ENCODE measurements around the gene C2orf68. TPM values are rescaled to one million over a fixed set of nuclear protein-coding genes. Genes with fewer than 3 reads are reported as not detected.

Gene C2orf68
- total and polyA plus RNA-seq, 2 of the 13 experiments (the other 11 are each of a cell fraction or from before 2014, with no cell fraction given), result 47.1 to 77.4 TPM

DNA sequence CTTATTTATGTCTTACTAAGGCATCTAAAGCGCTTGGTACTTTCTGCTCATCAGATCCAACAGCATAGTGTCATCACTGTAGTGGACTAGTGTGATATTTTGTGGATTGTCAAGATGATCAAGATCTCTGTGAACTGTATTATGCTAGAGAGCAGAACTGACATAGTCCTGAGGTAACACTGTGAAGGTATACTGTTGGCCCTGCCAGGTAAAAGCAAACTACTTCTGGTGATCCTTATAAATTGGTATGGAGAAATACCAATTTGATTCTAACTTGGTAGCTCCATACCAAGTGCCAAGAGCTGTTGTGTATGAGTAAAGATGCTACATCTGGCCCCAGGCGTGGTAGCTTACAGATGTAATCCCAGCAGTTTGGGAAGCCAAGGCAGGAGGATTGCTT, 40.2 kb upstream of the C2orf68 start (continued):
- TF ChIP-seq STAT5B (CRISPR knock-in tag; IDR thresholded peaks at IDR 0.05), result no peak
- no peak for TF ChIP-seq NCOA1 (CRISPR knock-in tag; IDR thresholded peaks at IDR 0.05)
- TF ChIP-seq HNRNPL (IDR thresholded peaks at IDR 0.05; ENCODE audit: low read depth, low read length), result no peak

DNA sequence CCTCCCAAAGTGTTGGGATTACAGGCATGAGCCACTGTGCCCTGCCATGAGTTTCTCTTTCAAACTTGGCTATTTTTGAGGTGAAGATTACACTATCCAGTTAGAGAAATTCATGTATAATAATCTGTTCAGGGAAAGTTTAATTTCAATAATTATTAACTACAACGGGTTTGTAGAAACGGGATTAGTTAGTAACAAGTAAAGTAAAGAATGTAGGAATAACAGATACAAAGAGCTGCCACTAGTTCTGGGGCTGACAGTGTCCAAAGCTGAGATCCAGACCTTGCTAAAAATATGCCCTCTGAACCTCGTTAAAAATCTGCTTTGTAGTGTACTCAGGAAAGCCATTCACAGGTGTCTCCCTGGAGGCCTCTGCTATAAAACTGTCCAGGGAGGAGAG, 39.2 kb upstream of the C2orf68 start:
- no peak for FAIRE-seq
- BruUV-seq (replicated peaks), result no TSS peak
- no peak for TF ChIP-seq CBX5 (CRISPR knock-in tag; IDR thresholded peaks at IDR 0.05; ENCODE audit: borderline replicate concordance)
- no peak for TF ChIP-seq PCBP1 (IDR thresholded peaks at IDR 0.05; ENCODE audit: borderline replicate concordance, low read depth, low read length)
- TF ChIP-seq MED13 (CRISPR knock-in tag; IDR thresholded peaks at IDR 0.05), result no peak
- TF ChIP-seq, protein P1, sequence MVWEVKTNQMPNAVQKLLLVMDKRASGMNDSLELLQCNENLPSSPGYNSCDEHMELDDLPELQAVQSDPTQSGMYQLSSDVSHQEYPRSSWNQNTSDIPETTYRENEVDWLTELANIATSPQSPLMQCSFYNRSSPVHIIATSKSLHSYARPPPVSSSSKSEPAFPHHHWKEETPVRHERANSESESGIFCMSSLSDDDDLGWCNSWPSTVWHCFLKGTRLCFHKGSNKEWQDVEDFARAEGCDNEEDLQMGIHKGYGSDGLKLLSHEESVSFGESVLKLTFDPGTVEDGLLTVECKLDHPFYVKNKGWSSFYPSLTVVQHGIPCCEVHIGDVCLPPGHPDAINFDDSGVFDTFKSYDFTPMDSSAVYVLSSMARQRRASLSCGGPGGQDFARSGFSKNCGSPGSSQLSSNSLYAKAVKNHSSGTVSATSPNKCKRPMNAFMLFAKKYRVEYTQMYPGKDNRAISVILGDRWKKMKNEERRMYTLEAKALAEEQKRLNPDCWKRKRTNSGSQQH (CRISPR knock-in tag; IDR thresholded peaks at IDR 0.05; ENCODE audit: low read depth), result no peak
- TF ChIP-seq KLF15 (CRISPR knock-in tag; IDR thresholded peaks at IDR 0.05; ENCODE audit: borderline replicate concordance), result no peak
- TF ChIP-seq ZC3H4 (CRISPR knock-in tag; IDR thresholded peaks at IDR 0.05; ENCODE audit: borderline replicate concordance), result no peak
- no peak for TF ChIP-seq ZNF17 (CRISPR knock-in tag; IDR thresholded peaks at IDR 0.05)
- H4K20me1 ChIP-seq (ENCODE audit: insufficient read depth, low read length), result no peaks in the 10 kb centered on the region
- H3K9me3 ChIP-seq (ENCODE audit: low read length), result no peaks in the 10 kb centered on the region
- no peak overlapping the region for H3K4me3 ChIP-seq (replicated peaks in 1 of 3; ENCODE audit: insufficient read depth in 1 of 3, low read depth in 2 of 3, low read length in 3 of 3)
- WGBS (ENCODE audit: low lambda C conversion rate), result 90% methylated on average over 3 of the region's 3 CpGs
- H3K27ac ChIP-seq (ENCODE audit: extremely low read length, insufficient read depth, low read length), result no peak overlapping the region
- ATAC-seq, result no peak
- H3K36me3 ChIP-seq (replicated peaks in 1 of 2; ENCODE audit: control insufficient read depth in 1 of 2, insufficient read depth in 2 of 2, low read length in 2 of 2), result peaks cover 19 to 64% of the 10 kb centered on the region in 2 experiments
- H2AFZ ChIP-seq (ENCODE audit: low read length), result no peak overlapping the region
- H3K27me3 ChIP-seq (ENCODE audit: control insufficient read depth in 1 of 2, insufficient read depth in 2 of 2, low read length in 2 of 2), result no peaks in the 10 kb centered on the region
- ChIA-PET POLR2A (no interaction called here), CTCF (ENCODE audit: low intra/inter-chr PET ratio, low total read pairs) (no interaction called here)
- no peaks in the 10 kb centered on the region for H3K4me1 ChIP-seq (ENCODE audit: insufficient read depth, low read length)
- in situ Hi-C loops (cut with HindIII; ENCODE audit: extremely low pct_ligation_motif_present, low pct_unique_long_range_greater_than_20kb), result no loop called here
- no peak overlapping the region for H3K9ac ChIP-seq (ENCODE audit: insufficient read depth, low read depth, low read length)
- no peak overlapping the region for H3K4me2 ChIP-seq (ENCODE audit: low read depth, low read length)
- DNase-seq (ENCODE audit: low spot score), result no peak
- H3K79me2 ChIP-seq (ENCODE audit: insufficient read depth, low read length), result no peaks in the 10 kb centered on the region
- intact Hi-C loops (cut with micrococcal nuclease; ENCODE audit: unreplicated experiment), result no loop called here
